HCT116 (cell line): ENCODE data around the gene ARFRP1. TPM values are rescaled to one million over a fixed set of nuclear protein-coding genes. Genes with fewer than 3 reads are reported as not detected.

Source experiments
- ATAC-seq: fragments of 200-7000 bp; cut with Tn5 transposase; 2 replicates; pipeline ENCODE4 v1.9.1; 2020; ENCODE audit warnings: mild to moderate bottlenecking, moderate library complexity
- BruUV-seq: library from RNA; stranded (reverse); fragments of 400-500 nt; replicated peaks from 2 replicates; lab custom pipeline; 2021; lab: Mats Ljungman, UMichigan
- CTCF ChIA-PET: fragments of 300-600 bp; sonication (Branson Sonifier 250); formaldehyde crosslinking; loops from one replicate; lab custom pipeline; 2021; ENCODE audit warnings: antibody characterized with exemption; lab: Charles Lee
- POLR2A ChIA-PET: fragments of 300-600, 350-600 bp; sonication (Branson Sonifier 250); formaldehyde crosslinking; loops from one replicate; lab custom pipeline; 2021; ENCODE audit warnings: antibody characterized with exemption; lab: Charles Lee
- RAD21 ChIA-PET, 2 experiments: fragments of 300-600 bp; sonication (Branson Sonifier 250); formaldehyde crosslinking; loops; one replicate each; lab custom pipeline; 2023; ENCODE audit warnings: low total read pairs in 2 of 2; ENCODE audit not compliant: uncharacterized antibody in 2 of 2, unreplicated experiment in 2 of 2, low non-redundant PET in 1 of 2; lab: Charles Lee
- DNase-seq: peaks from one replicate; pipeline ENCODE4 v3.0.0-alpha.2; 2010; ENCODE audit warnings: low read depth, low spot score
- H2AFZ ChIP-seq: fragments of 200-600 bp; shearing (Covaris generic), sonication (generic); 2 replicates; pipeline ENCODE4 v1.6.1; 2017; ENCODE audit warnings: low read depth, mixed run types, mixed read lengths, antibody characterized with exemption, low read length; ENCODE audit not compliant: poor library complexity, severe bottlenecking
- H3K27ac ChIP-seq: 2 replicates; pipeline ENCODE4 v1.5.1; 2012; ENCODE audit warnings: low read depth, low read length
- H3K27me3 ChIP-seq: fragments of 200-600 bp; sonication (generic); 2 replicates; pipeline ENCODE4 v1.6.1; 2016; ENCODE audit warnings: mixed run types, low read length, mixed read lengths; ENCODE audit not compliant: insufficient read depth
- H3K36me3 ChIP-seq, 2 experiments: fragments of 200-500 bp in 1 of 2; fragments of 200-600 bp in 1 of 2; sonication (Bioruptor generic) in 1 of 2; sonication (generic) in 1 of 2; 2 replicates each; pipeline versions ENCODE4 v1.5.1 to v1.6.1; 2014 to 2016; ENCODE audit warnings: low read length in 2 of 2, inconsistent platforms in 1 of 2, mixed read lengths in 1 of 2, mixed run types in 1 of 2; ENCODE audit not compliant: insufficient read depth in 2 of 2, control insufficient read depth in 1 of 2
- H3K4me1 ChIP-seq, 2 experiments: fragments of 200-600 bp in 1 of 2; sonication (generic) in 1 of 2; 2 replicates each; pipeline versions ENCODE4 v1.5.1 to v1.6.1; 2012 to 2017; ENCODE audit warnings: low read length in 2 of 2, inconsistent platforms in 1 of 2, mild to moderate bottlenecking in 1 of 2, mixed read lengths in 1 of 2, mixed run types in 1 of 2, moderate library complexity in 1 of 2; ENCODE audit not compliant: insufficient read depth in 2 of 2, control insufficient read depth in 1 of 2
- H3K4me2 ChIP-seq: fragments of 200-600 bp; sonication (generic); 2 replicates; pipeline ENCODE4 v1.6.1; 2017; ENCODE audit warnings: mixed run types, low read length, mixed read lengths
- H3K4me3 ChIP-seq, 2 experiments: fragments of 200-600 bp in 1 of 2; sonication (generic) in 1 of 2; replicated peaks in 1 of 2; 2 replicates each; pipeline ENCODE4 v1.5.1; 2011 to 2016; ENCODE audit warnings: low read length in 2 of 2, control low read depth in 1 of 2, low read depth in 1 of 2, mild to moderate bottlenecking in 1 of 2, mixed read lengths in 1 of 2, mixed run types in 1 of 2
- H3K79me2 ChIP-seq: fragments of 200-600 bp; sonication (generic); 2 replicates; pipeline ENCODE4 v1.6.1; 2017; ENCODE audit warnings: mild to moderate bottlenecking, mixed run types, low read length, moderate library complexity, mixed read lengths; ENCODE audit not compliant: insufficient read depth
- H3K9ac ChIP-seq: fragments of 200-600 bp; sonication (generic); 2 replicates; pipeline ENCODE4 v1.6.1; 2016; ENCODE audit warnings: low read length, mixed read lengths
- H3K9me2 ChIP-seq: fragments of 200-600 bp; sonication (generic), shearing (Covaris generic); 2 replicates; pipeline ENCODE4 v1.6.1; 2017; ENCODE audit warnings: mixed run types, mild to moderate bottlenecking, moderate library complexity; ENCODE audit not compliant: insufficient read depth
- H3K9me3 ChIP-seq, 2 experiments: fragments of 200-500 bp in 1 of 2; fragments of 200-600 bp in 1 of 2; sonication (Bioruptor generic) in 1 of 2; sonication (generic) in 1 of 2; 2 replicates each; pipeline ENCODE4 v1.6.1; 2014 to 2017; ENCODE audit warnings: low read length in 2 of 2, mixed read lengths in 2 of 2, inconsistent platforms in 1 of 2, low read depth in 1 of 2, mild to moderate bottlenecking in 1 of 2, mixed run types in 1 of 2, moderate library complexity in 1 of 2; ENCODE audit not compliant: control insufficient read depth in 1 of 2, insufficient read depth in 1 of 2
- H4K20me1 ChIP-seq: fragments of 200-600 bp; sonication (generic), shearing (Covaris generic); 2 replicates; pipeline ENCODE4 v1.6.1; 2017; ENCODE audit warnings: mixed run types, mild to moderate bottlenecking, moderate library complexity; ENCODE audit not compliant: insufficient read depth
- EGR1 ChIP-seq: IDR thresholded peaks from 2 replicates; pipeline ENCODE4 v1.6.1; 2012; ENCODE audit warnings: low read depth
- SRF ChIP-seq: IDR thresholded peaks from 2 replicates; pipeline ENCODE4 v1.6.1; 2012; ENCODE audit warnings: low read depth
- ZFX ChIP-seq: fragments of 450-650 bp; IDR thresholded peaks from 2 replicates; pipeline ENCODE4 v1.6.1; 2017
- ZNF274 ChIP-seq: fragments of 200-500 bp; sonication (Bioruptor generic); IDR thresholded peaks from 2 replicates; pipeline ENCODE4 v1.6.1; 2014; ENCODE audit warnings: mild to moderate bottlenecking, low read depth, low read length, inconsistent platforms
- intact Hi-C: fragments of 100-400 bp; cut with micrococcal nuclease; formaldehyde crosslinking; loops from 2 replicates; pipeline ENCODE4 v1.10.0; 2022
- total RNA-seq: library from RNA; stranded (reverse); gene quantifications from one replicate; pipeline ENCODE4 v1.2.1, GENCODE V29; 2021; ENCODE audit not compliant: unreplicated experiment
- TF ChIP-seq, protein P1 (sequence below): IDR thresholded peaks from 2 replicates; pipeline ENCODE4 v1.6.1; 2011; ENCODE audit warnings: mild to moderate bottlenecking, low read length, moderate library complexity; ENCODE audit not compliant: insufficient replicate concordance; ENCODE audit errors: extremely low read depth

ARFRP1 gene
- total RNA-seq, 1 experiment from 2014 or later: 53.7 TPM

DNA sequence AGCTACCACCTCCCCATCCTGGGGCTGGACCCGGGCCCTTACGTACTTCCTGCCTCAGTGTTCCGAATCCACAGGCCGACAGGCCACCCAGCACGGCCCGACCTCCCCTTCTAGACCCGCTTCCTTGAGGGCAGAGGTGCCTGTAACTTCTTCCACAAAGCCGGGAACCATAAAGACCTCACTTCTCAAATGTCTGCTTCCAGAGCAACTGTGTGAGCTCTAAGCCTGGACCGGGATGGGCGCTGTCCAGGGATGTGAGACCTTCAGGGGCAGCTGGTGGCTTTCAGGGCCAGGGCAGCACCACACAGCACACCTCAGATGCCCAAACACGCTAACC lies 41.1 kb upstream of the ARFRP1 start (continued):
- TF ChIP-seq, protein P1, sequence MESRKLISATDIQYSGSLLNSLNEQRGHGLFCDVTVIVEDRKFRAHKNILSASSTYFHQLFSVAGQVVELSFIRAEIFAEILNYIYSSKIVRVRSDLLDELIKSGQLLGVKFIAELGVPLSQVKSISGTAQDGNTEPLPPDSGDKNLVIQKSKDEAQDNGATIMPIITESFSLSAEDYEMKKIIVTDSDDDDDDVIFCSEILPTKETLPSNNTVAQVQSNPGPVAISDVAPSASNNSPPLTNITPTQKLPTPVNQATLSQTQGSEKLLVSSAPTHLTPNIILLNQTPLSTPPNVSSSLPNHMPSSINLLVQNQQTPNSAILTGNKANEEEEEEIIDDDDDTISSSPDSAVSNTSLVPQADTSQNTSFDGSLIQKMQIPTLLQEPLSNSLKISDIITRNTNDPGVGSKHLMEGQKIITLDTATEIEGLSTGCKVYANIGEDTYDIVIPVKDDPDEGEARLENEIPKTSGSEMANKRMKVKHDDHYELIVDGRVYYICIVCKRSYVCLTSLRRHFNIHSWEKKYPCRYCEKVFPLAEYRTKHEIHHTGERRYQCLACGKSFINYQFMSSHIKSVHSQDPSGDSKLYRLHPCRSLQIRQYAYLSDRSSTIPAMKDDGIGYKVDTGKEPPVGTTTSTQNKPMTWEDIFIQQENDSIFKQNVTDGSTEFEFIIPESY: no peak
- no peak for TF ChIP-seq ZFX
- TF ChIP-seq, all 23 proteins: peak for 0

DNA sequence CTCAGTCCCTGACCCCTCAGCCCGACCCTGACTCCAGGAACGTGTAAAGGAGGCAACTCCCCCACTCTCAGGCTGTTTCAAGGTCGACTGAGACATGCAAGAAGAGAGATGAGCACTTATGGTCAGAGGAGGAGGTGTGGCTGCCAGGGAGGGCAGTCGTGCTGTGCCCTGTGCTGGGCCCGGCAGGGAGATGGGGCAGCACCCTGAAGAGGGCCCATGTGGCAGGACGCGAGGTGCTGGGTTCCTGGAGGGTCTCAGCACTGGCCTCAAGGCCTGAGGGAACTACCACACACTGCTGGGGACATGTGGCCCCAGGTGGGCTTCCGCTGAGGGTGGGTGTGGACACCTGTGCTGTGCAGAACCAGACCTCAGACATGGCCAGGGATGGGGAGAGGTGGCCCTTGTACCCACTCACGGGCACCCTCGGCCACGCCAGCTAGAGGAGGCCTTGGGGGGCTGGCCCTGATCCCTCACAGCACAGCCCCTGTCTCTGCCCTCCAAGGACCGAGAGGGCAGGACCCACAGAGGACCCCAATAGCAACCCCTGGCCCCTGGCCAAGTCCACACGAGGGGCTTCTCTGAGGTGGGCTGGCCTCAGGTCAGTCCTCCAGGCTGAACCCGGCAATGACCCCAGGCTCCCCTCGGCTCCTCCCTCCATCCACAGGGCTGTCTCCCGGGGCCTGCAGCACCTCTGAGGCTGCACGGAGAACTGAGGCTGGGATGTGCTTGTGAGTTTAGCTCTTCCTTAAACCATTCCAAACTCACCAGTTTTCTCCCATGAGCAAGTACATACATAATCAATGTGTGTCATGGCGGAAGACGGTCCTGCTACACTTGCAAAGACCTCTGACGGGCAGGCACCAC lies 40.5 kb upstream of the ARFRP1 start:
- no TSS peak for BruUV-seq
- H3K4me2 ChIP-seq: no peak overlapping the region
- no peaks in the 10 kb centered on the region for H3K9me3 ChIP-seq
- H3K36me3 ChIP-seq: peaks cover 0 to 5% of the 10 kb centered on the region in 2 experiments; a peak in 2 of 4 replicates
- POLR2A ChIA-PET: no interaction called here
- DNase-seq: no peak
- H3K27me3 ChIP-seq: no peaks in the 10 kb centered on the region
- TF ChIP-seq ZNF274: no peak
- TF ChIP-seq EGR1: no peak
- no peak for TF ChIP-seq SRF
- TF ChIP-seq, all 23 proteins: peak for 0
- no peaks in the 10 kb centered on the region for H3K4me1 ChIP-seq
- no peak for ATAC-seq
- H3K9me2 ChIP-seq: no peaks in the 10 kb centered on the region
- no peak overlapping the region for H2AFZ ChIP-seq
- ChIA-PET RAD21 (no interaction called here), CTCF (no interaction called here)
- H4K20me1 ChIP-seq: no peaks in the 10 kb centered on the region
- H3K79me2 ChIP-seq: no peaks in the 10 kb centered on the region
- H3K27ac ChIP-seq: no peak overlapping the region; the same call in 1 of the 2 replicates
- no peak overlapping the region for H3K4me3 ChIP-seq
- intact Hi-C loops: no loop called here
- no peak overlapping the region for H3K9ac ChIP-seq
